GM19452 (cell line): ENCODE results near the gene MEGF6.

Experiments
- ATAC-seq: cut with Tn5 transposase; IDR thresholded peaks from one replicate; pipeline ENCODE4 v1.9.1; 2021; ENCODE audit not compliant: unreplicated experiment

MEGF6 gene

GRCh38 chr1:3522564-3523265, 88.6 kb downstream of the MEGF6 start:
- no peak for ATAC-seq

GRCh38 chr1:3522112-3522511, 89.2 kb downstream of the MEGF6 start:
- ATAC-seq, result no peak

GRCh38 chr1:3521426-3521825, 89.9 kb downstream of the MEGF6 start:
- no peak for ATAC-seq

- no peak for ATAC-seq
Measured at GRCh38 chr1:3520419-3521378, 90.6 kb downstream of the MEGF6 start.

GRCh38 chr1:3519301-3519885, 91.9 kb downstream of the MEGF6 start:
- ATAC-seq, result no peak

GRCh38 chr1:3518756-3519155, 92.6 kb downstream of the MEGF6 start:
- ATAC-seq, result no peak

- ATAC-seq, result no peak
Measured at GRCh38 chr1:3518256-3518655, 93.1 kb downstream of the MEGF6 start.

- no peak for ATAC-seq
Measured at GRCh38 chr1:3516911-3517675, 94.2 kb downstream of the MEGF6 start.

GRCh38 chr1:3516481-3516869, 94.8 kb downstream of the MEGF6 start:
- no peak for ATAC-seq

GRCh38 chr1:3515774-3516480, 95.4 kb downstream of the MEGF6 start:
- ATAC-seq, result no peak

- ATAC-seq, result no peak
Measured at GRCh38 chr1:3515272-3515671, 96.0 kb downstream of the MEGF6 start.

- ATAC-seq, result no peak
Measured at GRCh38 chr1:3514404-3514803, 96.9 kb downstream of the MEGF6 start.

GRCh38 chr1:3511856-3512255, 99.5 kb downstream of the MEGF6 start:
- ATAC-seq, result no peak

- ATAC-seq, result no peak
Measured at GRCh38 chr1:3511306-3511705, 100.0 kb downstream of the MEGF6 start.

GRCh38 chr1:3510956-3511250, 100.4 kb downstream of the MEGF6 start:
- ATAC-seq, result no peak

GRCh38 chr1:3510136-3510955, 101.0 kb downstream of the MEGF6 start:
- ATAC-seq, result no peak

GRCh38 chr1:3509721-3510120, 101.6 kb downstream of the MEGF6 start:
- ATAC-seq, result no peak

- ATAC-seq, result no peak
Measured at GRCh38 chr1:3508757-3509415, 102.4 kb downstream of the MEGF6 start.

- no peak for ATAC-seq
Measured at GRCh38 chr1:3507636-3508275, 103.6 kb downstream of the MEGF6 start.
